ENCODE data around the gene FOS. TPM values are rescaled to one million over a fixed set of nuclear protein-coding genes. Genes with fewer than 3 reads are reported as not detected.
A peak's percentile ranks its signal among the peaks of the same experiment; 100 is the strongest.
"Not testable (repeated sequence)": the region's sequence is repeated elsewhere in the genome, so short reads cannot be mapped to it uniquely, and the experiment has no call there.

The FOS gene
- total and polyA plus RNA-seq, 2 of the 13 experiments (the other 11 are each of a cell fraction or from before 2014, with no cell fraction given) = 15.9 to 24.2 TPM

GRCh38 chr14:75234173-75235115 is 44.2 kb upstream of the FOS start:
- Histone ChIP-seq H3K36me3 (replicated peaks in 1 of 2; ENCODE audit: control insufficient read depth in 1 of 2, insufficient read depth in 2 of 2, low read length in 2 of 2) (no peaks in the 10 kb centered on the region), H4K20me1 (ENCODE audit: insufficient read depth, low read length) (no peaks in the 10 kb centered on the region), H3K4me3 (replicated peaks in 1 of 3; ENCODE audit: insufficient read depth in 1 of 3, low read depth in 2 of 3, low read length in 3 of 3) (peak overlapping the region in 1 of 3 experiments; percentile 43; a peak in 1 of 6 replicates), H3K9ac (ENCODE audit: insufficient read depth, low read depth, low read length) (no peak overlapping the region), H3K9me3 (ENCODE audit: low read length) (no peaks in the 10 kb centered on the region), H3K27ac (ENCODE audit: extremely low read length, insufficient read depth, low read length) (no peak overlapping the region), H2AFZ (ENCODE audit: low read length) (no peak overlapping the region), H3K4me1 (ENCODE audit: insufficient read depth, low read length) (peaks cover 34% of the 10 kb centered on the region), H3K79me2 (ENCODE audit: insufficient read depth, low read length) (no peaks in the 10 kb centered on the region), H3K27me3 (ENCODE audit: control insufficient read depth in 1 of 2, insufficient read depth in 2 of 2, low read length in 2 of 2) (peaks cover 1 to 33% of the 10 kb centered on the region in 2 experiments; a peak in 2 of 5 replicates), H3K4me2 (ENCODE audit: low read depth, low read length) (peak overlapping the region; percentile 61)
- no TSS peak for BruUV-seq (replicated peaks)
- FAIRE-seq = no peak
- ChIA-PET CTCF (ENCODE audit: low intra/inter-chr PET ratio, low total read pairs) (no interaction called here), POLR2A (no interaction called here)
- TF ChIP-seq FOSL2 (CRISPR knock-in tag; IDR thresholded peaks at IDR 0.05) (peak; percentile 51; the same call in 1 of the 2 replicates), EHMT2 (IDR thresholded peaks at IDR 0.05; ENCODE audit: borderline replicate concordance, low read depth, low read length) (no peak), ZNF12 (CRISPR knock-in tag; IDR thresholded peaks at IDR 0.05) (no peak)
- DNase-seq (ENCODE audit: low spot score) = peak; percentile 31
- WGBS (ENCODE audit: low lambda C conversion rate) = 32% methylated on average over 19 of the region's 19 CpGs
- ATAC-seq = peak; percentile 60
- intact Hi-C loops (cut with micrococcal nuclease; ENCODE audit: unreplicated experiment) (loop anchor here (10.0 kb wide), 1 partner anchor 660 kb away; no protein-coding TSS in a partner anchor), in situ Hi-C loops (cut with HindIII; ENCODE audit: extremely low pct_ligation_motif_present, low pct_unique_long_range_greater_than_20kb) (no loop called here)

- H3K4me3 ChIP-seq (replicated peaks in 1 of 3; ENCODE audit: insufficient read depth in 1 of 3, low read depth in 2 of 3, low read length in 3 of 3); CTCF ChIA-PET (ENCODE audit: low intra/inter-chr PET ratio, low total read pairs); DNase-seq (ENCODE audit: low spot score); H3K4me2 ChIP-seq (ENCODE audit: low read depth, low read length); H4K20me1 ChIP-seq (ENCODE audit: insufficient read depth, low read length); H3K27ac ChIP-seq (ENCODE audit: extremely low read length, insufficient read depth, low read length); H3K79me2 ChIP-seq (ENCODE audit: insufficient read depth, low read length); H3K36me3 ChIP-seq (replicated peaks in 1 of 2; ENCODE audit: control insufficient read depth in 1 of 2, insufficient read depth in 2 of 2, low read length in 2 of 2); ATAC-seq; H2AFZ ChIP-seq (ENCODE audit: low read length); POLR2A ChIA-PET; in situ Hi-C loops (cut with HindIII; ENCODE audit: extremely low pct_ligation_motif_present, low pct_unique_long_range_greater_than_20kb); FAIRE-seq; BruUV-seq (replicated peaks); H3K9me3 ChIP-seq (ENCODE audit: low read length); H3K9ac ChIP-seq (ENCODE audit: insufficient read depth, low read depth, low read length): not testable (repeated sequence)
- Histone ChIP-seq H3K4me1 (ENCODE audit: insufficient read depth, low read length) (peaks cover 34% of the 10 kb centered on the region), H3K27me3 (ENCODE audit: control insufficient read depth in 1 of 2, insufficient read depth in 2 of 2, low read length in 2 of 2) (peaks cover 1 to 30% of the 10 kb centered on the region in 2 experiments; a peak in 2 of 5 replicates)
- intact Hi-C loops (cut with micrococcal nuclease; ENCODE audit: unreplicated experiment) = loop anchor here (10.0 kb wide), 1 partner anchor 660 kb away; no protein-coding TSS in a partner anchor
- 76% methylated on average over 7 of the region's 7 CpGs for WGBS (ENCODE audit: low lambda C conversion rate)
Measured at GRCh38 chr14:75235198-75235597, 43.4 kb upstream of the FOS start.
